Right lobe of liver (tissue), 4 donors: ENCODE measurements around the gene CANT1.

Experiments
- CTCF ChIP-seq, 4 donors: fragments of 200-600 bp in 3 of 4; fragments of 450-650 bp in 1 of 4; IDR thresholded peaks; one replicate each; pipeline versions ENCODE4 v1.5.1 to v1.8.0; 2016 to 2022; ENCODE audit warnings: antibody characterized with exemption in 4 of 4, mild to moderate bottlenecking in 2 of 4
- POLR2A ChIP-seq: fragments of 450-650 bp; IDR thresholded peaks from one replicate; pipeline ENCODE4 v1.6.1; 2017; ENCODE audit warnings: antibody characterized with exemption, mild to moderate bottlenecking
- donor health status: DM: no; HTN: no; CAD: no.
- donor health status: DM: no; HTN: no; CAD: no.
- donor health status: DM: no; HTN: yes; CAD: no.

GRCh38 chr17:78996781-78997201 lies 12.8 kb downstream of the CANT1 start:
- TF ChIP-seq POLR2A (no peak), CTCF (IDR thresholded peaks at IDR 0.05) (no peak)
